HEK293 (cell line): Measurements from ENCODE around the gene CEACAM19.

Experiments
- CTCF ChIA-PET: fragments of 350-600 bp; formaldehyde crosslinking; extraction: SDS; loops from one replicate; lab custom pipeline; 2021; ENCODE audit warnings: antibody characterized with exemption; lab: Yijun Ruan, JAX
- POLR2A ChIA-PET: fragments of 300-600 bp; formaldehyde crosslinking; extraction: SDS; loops from one replicate; lab custom pipeline; 2020; ENCODE audit warnings: antibody characterized with exemption, inconsistent platforms; lab: Yijun Ruan, JAX
- H3K27ac ChIP-seq: fragments of 200-500 bp; sonication (Bioruptor generic); 2 replicates; pipeline ENCODE4 v1.5.1; 2014; ENCODE audit warnings: low read depth, low read length, control low read depth, inconsistent platforms; ENCODE audit errors: extremely low read depth
- H3K36me3 ChIP-seq, 2 experiments: fragments of 200-500 bp in 1 of 2; sonication (Bioruptor generic) in 1 of 2; 1 replicate in 1 of 2; 2 replicates in 1 of 2; pipeline ENCODE4 v1.5.1; 2014 to 2017; ENCODE audit warnings: inconsistent platforms in 2 of 2, low read length in 2 of 2; ENCODE audit not compliant: control insufficient read depth in 2 of 2, insufficient read depth in 1 of 2
- H3K4me1 ChIP-seq: fragments of 200-500 bp; sonication (Bioruptor generic); 2 replicates; pipeline ENCODE4 v1.5.1; 2014; ENCODE audit warnings: mild to moderate bottlenecking, low read length, inconsistent platforms; ENCODE audit not compliant: control insufficient read depth, insufficient read depth
- H3K4me3 ChIP-seq: 2 replicates; pipeline ENCODE4 v1.5.1; 2011; ENCODE audit warnings: low read depth, mild to moderate bottlenecking, control low read depth, low read length, moderate library complexity
- H3K9me3 ChIP-seq: fragments of 200-500 bp; sonication (Bioruptor generic); 2 replicates; pipeline ENCODE4 v1.5.1; 2014; ENCODE audit warnings: low read depth, low read length, inconsistent platforms; ENCODE audit not compliant: control insufficient read depth, insufficient read depth
- GLI4 ChIP-seq: fragments of 450-650 bp; formaldehyde crosslinking; IDR thresholded peaks from 2 replicates; pipeline ENCODE4 v1.5.1; 2016; ENCODE audit warnings: missing biosample characterization, missing genetic modification characterization
- HIC1 ChIP-seq: fragments of 450-650 bp; formaldehyde crosslinking; IDR thresholded peaks from 2 replicates; pipeline ENCODE4 v1.5.1; 2016; ENCODE audit warnings: missing biosample characterization, missing genetic modification characterization
- KLF8 ChIP-seq: fragments of 450-650 bp; formaldehyde crosslinking; IDR thresholded peaks from 2 replicates; pipeline ENCODE4 v1.5.1; 2016; ENCODE audit warnings: missing biosample characterization, missing genetic modification characterization
- SALL2 ChIP-seq: fragments of 450-650 bp; formaldehyde crosslinking; IDR thresholded peaks from 2 replicates; pipeline ENCODE4 v1.5.0; 2017; ENCODE audit warnings: missing biosample characterization, mild to moderate bottlenecking, missing genetic modification characterization, borderline replicate concordance
- SP3 ChIP-seq: fragments of 450-650 bp; formaldehyde crosslinking; IDR thresholded peaks from 2 replicates; pipeline ENCODE4 v1.5.1; 2016; ENCODE audit warnings: missing biosample characterization, missing genetic modification characterization
- YY2 ChIP-seq: fragments of 450-650 bp; formaldehyde crosslinking; IDR thresholded peaks from 2 replicates; pipeline ENCODE4 v1.5.1; 2016; ENCODE audit warnings: missing biosample characterization, missing genetic modification characterization
- ZBTB49 ChIP-seq: fragments of 450-650 bp; formaldehyde crosslinking; IDR thresholded peaks from 2 replicates; pipeline ENCODE4 v1.5.1; 2016; ENCODE audit warnings: missing biosample characterization, missing genetic modification characterization, low read depth
- ZBTB8A ChIP-seq: fragments of 450-650 bp; formaldehyde crosslinking; IDR thresholded peaks from 2 replicates; pipeline ENCODE4 v1.5.1; 2016; ENCODE audit warnings: missing biosample characterization, missing genetic modification characterization
- ZFP3 ChIP-seq: fragments of 450-650 bp; formaldehyde crosslinking; IDR thresholded peaks from 2 replicates; pipeline ENCODE4 v1.5.1; 2016; ENCODE audit warnings: low read depth, missing biosample characterization, missing genetic modification characterization
- ZNF274 ChIP-seq, 2 experiments: fragments of 200-500 bp in 1 of 2; fragments of 450-650 bp in 1 of 2; sonication (Bioruptor generic) in 1 of 2; formaldehyde crosslinking in 1 of 2; IDR thresholded peaks; 2 replicates each; pipeline versions ENCODE4 v1.5.1 to v1.6.1; 2014 to 2016; ENCODE audit warnings: borderline replicate concordance in 1 of 2, inconsistent platforms in 1 of 2, low read length in 1 of 2, missing biosample characterization in 1 of 2, missing genetic modification characterization in 1 of 2
- ZNF280C ChIP-seq: fragments of 450-650 bp; formaldehyde crosslinking; IDR thresholded peaks from 2 replicates; pipeline ENCODE4 v1.5.1; 2016; ENCODE audit warnings: missing biosample characterization, missing genetic modification characterization
- ZNF292 ChIP-seq: fragments of 450-650 bp; formaldehyde crosslinking; IDR thresholded peaks from 2 replicates; pipeline ENCODE4 v1.5.1; 2016; ENCODE audit warnings: low read depth, missing biosample characterization, missing genetic modification characterization, borderline replicate concordance
- ZNF426 ChIP-seq: fragments of 450-650 bp; formaldehyde crosslinking; IDR thresholded peaks from 2 replicates; pipeline ENCODE4 v1.5.1; 2017; ENCODE audit warnings: missing biosample characterization, missing genetic modification characterization, mild to moderate bottlenecking, inconsistent platforms, moderate library complexity
- ZNF488 ChIP-seq: fragments of 450-650 bp; formaldehyde crosslinking; IDR thresholded peaks from 2 replicates; pipeline ENCODE4 v1.5.1; 2016; ENCODE audit warnings: missing biosample characterization, missing genetic modification characterization
- ZNF514 ChIP-seq: fragments of 450-650 bp; formaldehyde crosslinking; IDR thresholded peaks from 2 replicates; pipeline ENCODE4 v1.5.1; 2016; ENCODE audit warnings: missing biosample characterization, missing genetic modification characterization
- ZNF521 ChIP-seq: fragments of 450-650 bp; formaldehyde crosslinking; IDR thresholded peaks from 2 replicates; pipeline ENCODE4 v1.5.1; 2017; ENCODE audit warnings: missing biosample characterization, mild to moderate bottlenecking, missing genetic modification characterization
- ZNF555 ChIP-seq: fragments of 450-650 bp; formaldehyde crosslinking; conservative IDR thresholded peaks from 2 replicates; pipeline ENCODE4 v1.5.1; 2017; ENCODE audit warnings: missing biosample characterization, mild to moderate bottlenecking, missing genetic modification characterization, inconsistent platforms
- ZNF626 ChIP-seq: fragments of 450-650 bp; sonication (Bioruptor Pico); formaldehyde crosslinking; IDR thresholded peaks from 2 replicates; pipeline ENCODE4 v1.5.1; 2018; ENCODE audit warnings: missing biosample characterization, missing genetic modification characterization, inconsistent platforms
- ZNF645 ChIP-seq: fragments of 450-650 bp; formaldehyde crosslinking; IDR thresholded peaks from 2 replicates; pipeline ENCODE4; 2016; ENCODE audit warnings: missing biosample characterization, missing genetic modification characterization
- ZNF654 ChIP-seq: fragments of 450-650 bp; formaldehyde crosslinking; IDR thresholded peaks from 2 replicates; pipeline ENCODE4 v1.5.1; 2016; ENCODE audit warnings: low read depth, missing biosample characterization, missing genetic modification characterization
- ZNF677 ChIP-seq: fragments of 450-650 bp; IDR thresholded peaks from 2 replicates; pipeline ENCODE4 v1.5.0; 2018; ENCODE audit warnings: missing biosample characterization, mild to moderate bottlenecking, missing genetic modification characterization, moderate library complexity
- ZNF747 ChIP-seq: fragments of 450-650 bp; formaldehyde crosslinking; IDR thresholded peaks from 2 replicates; pipeline ENCODE4 v1.5.1; 2016; ENCODE audit warnings: missing biosample characterization, missing genetic modification characterization
- ZNF776 ChIP-seq: fragments of 450-650 bp; formaldehyde crosslinking; IDR thresholded peaks from 2 replicates; pipeline ENCODE4 v1.5.0; 2017; ENCODE audit warnings: missing biosample characterization, missing genetic modification characterization, borderline replicate concordance
- ZNF791 ChIP-seq: fragments of 450-650 bp; formaldehyde crosslinking; IDR thresholded peaks from 2 replicates; pipeline ENCODE4 v1.5.1; 2016; ENCODE audit warnings: missing biosample characterization, missing genetic modification characterization
- ZSCAN18 ChIP-seq: fragments of 450-650 bp; formaldehyde crosslinking; IDR thresholded peaks from 2 replicates; pipeline ENCODE4 v1.5.1; 2016; ENCODE audit warnings: missing biosample characterization, missing genetic modification characterization
- ZSCAN30 ChIP-seq: fragments of 450-650 bp; IDR thresholded peaks from 2 replicates; pipeline ENCODE4 v1.5.1; 2018; ENCODE audit warnings: missing biosample characterization, mild to moderate bottlenecking, missing genetic modification characterization, moderate library complexity

The CEACAM19 gene

GRCh38 chr19:44690131-44690440 is 18.8 kb downstream of the CEACAM19 start:
- H3K4me3 ChIP-seq, result no peak overlapping the region
- H3K27ac ChIP-seq, result no peak overlapping the region
- H3K36me3 ChIP-seq, result no peaks in the 10 kb centered on the region
- CTCF ChIA-PET, result interaction anchor here (0.6 to 7.9 kb wide), 25 partner anchors 10 to 264 kb away, joined by 3 to 106 read pairs (median 6); partner anchors contain the start of gene BCAM
- TF ChIP-seq ZNF645 (tag by site-specific recombination), result no peak
- no peak for TF ChIP-seq ZNF747
- TF ChIP-seq SALL2 (tag by site-specific recombination), result no peak
- TF ChIP-seq ZNF677 (tag by site-specific recombination), result no peak
- TF ChIP-seq ZSCAN18 (tag by site-specific recombination), result no peak
- no peak for TF ChIP-seq KLF8 (tag by site-specific recombination)
- no peak for TF ChIP-seq ZNF555 (tag by site-specific recombination)
- TF ChIP-seq SP3 (tag by site-specific recombination), result no peak
- TF ChIP-seq HIC1, result no peak
- no peak for TF ChIP-seq ZNF521 (tag by site-specific recombination)
- no peak for TF ChIP-seq ZFP3 (tag by site-specific recombination)
- TF ChIP-seq ZNF514, result no peak
- TF ChIP-seq ZNF791 (tag by site-specific recombination), result no peak
- no peak for TF ChIP-seq ZBTB8A (tag by site-specific recombination)
- no peaks in the 10 kb centered on the region for H3K4me1 ChIP-seq
- H3K9me3 ChIP-seq, result no peaks in the 10 kb centered on the region
- POLR2A ChIA-PET, result interaction anchor here (1.4 kb wide), 1 partner anchor 81 kb away, joined by 5 read pairs; no protein-coding TSS in a partner anchor

- CTCF ChIA-PET, result interaction anchor here (0.6 to 7.9 kb wide), 3 partner anchors 14 to 122 kb away, joined by 3 to 106 read pairs (median 4); no protein-coding TSS in a partner anchor
- no peak overlapping the region for H3K27ac ChIP-seq
- no peaks in the 10 kb centered on the region for H3K4me1 ChIP-seq
- H3K4me3 ChIP-seq, result no peak overlapping the region
- POLR2A ChIA-PET, result no interaction called here
- H3K9me3 ChIP-seq, result no peaks in the 10 kb centered on the region
- H3K36me3 ChIP-seq, result no peaks in the 10 kb centered on the region
- TF ChIP-seq YY2 (tag by site-specific recombination) (no peak), ZNF426 (no peak), ZNF274 (IDR thresholded peaks at IDR 0.05; ENCODE audit: low read length) (no peak), ZNF274 (tag by site-specific recombination; IDR thresholded peaks at IDR 0.05; ENCODE audit: borderline replicate concordance) (no peak), GLI4 (tag by site-specific recombination) (no peak), ZNF626 (tag by site-specific recombination) (no peak), ZFP3 (tag by site-specific recombination) (no peak), ZNF776 (no peak), ZNF280C (no peak), ZSCAN30 (tag by site-specific recombination) (no peak), ZBTB49 (tag by site-specific recombination) (no peak), ZNF654 (tag by site-specific recombination) (no peak), ZNF292 (tag by site-specific recombination) (no peak), ZNF488 (tag by site-specific recombination) (no peak)
Measured at GRCh38 chr19:44692379-44692721, 21.1 kb downstream of the CEACAM19 start.
